ENCODE data around the gene LHX3. TPM values are rescaled to one million over a fixed set of nuclear protein-coding genes. Genes with fewer than 3 reads are reported as not detected.

Gene LHX3
- total and polyA plus RNA-seq, 2 of the 4 experiments (the other 2 are of a cell fraction): not detected

DNA sequence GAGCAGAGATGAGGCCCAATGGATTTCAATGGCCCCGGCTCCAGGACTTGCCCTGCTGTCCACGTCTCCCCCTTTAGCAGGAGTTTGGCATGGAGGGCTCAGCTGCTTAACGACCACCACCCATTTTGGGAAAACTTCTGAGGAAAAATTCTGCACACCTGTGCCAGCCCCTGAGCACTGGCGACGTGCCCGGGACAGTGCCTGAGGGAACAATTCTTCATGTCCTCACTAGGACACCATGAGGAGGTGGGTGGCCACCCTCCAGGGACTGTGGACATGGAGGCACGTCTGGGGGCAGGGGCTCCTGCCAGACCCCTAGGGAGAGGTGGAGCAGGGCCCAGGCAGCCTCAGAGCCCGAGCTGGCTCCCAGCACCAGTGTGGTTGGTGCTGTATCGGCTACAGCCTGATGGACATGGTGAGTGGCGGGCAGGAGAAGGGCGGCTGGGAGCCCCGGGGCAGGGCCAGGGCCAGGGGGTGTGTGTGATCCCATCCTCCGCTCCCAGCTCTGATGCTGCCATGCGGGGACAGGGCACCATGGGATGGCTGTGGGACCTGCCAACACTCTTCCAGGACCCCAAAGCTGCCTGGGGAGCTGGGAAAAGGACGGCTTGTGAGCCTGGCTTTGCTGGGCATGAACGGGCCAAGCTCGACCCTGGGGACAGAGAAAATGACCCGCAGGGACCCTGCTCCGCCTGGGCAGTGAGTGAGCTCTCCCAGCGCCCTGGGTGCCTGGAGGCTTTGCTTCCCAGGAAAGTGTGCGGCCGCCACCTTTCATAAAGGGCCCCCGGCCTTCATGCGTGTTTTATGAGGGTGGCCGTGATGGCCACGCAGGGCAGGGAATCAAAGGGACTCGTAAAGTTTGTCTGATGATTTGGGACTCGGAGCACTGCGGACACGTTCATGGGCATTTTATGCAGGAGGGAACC is 44.3 kb upstream of the LHX3 start:
- Histone ChIP-seq H2AFZ (replicated peaks; ENCODE audit: low read length, poor library complexity) (no peak overlapping the region), H3K4me3 (ENCODE audit: insufficient read depth, low read depth, low read length) (no peak overlapping the region), H3K9ac (ENCODE audit: low read depth, low read length) (no peak overlapping the region), H3K9me1 (ENCODE audit: insufficient read depth, low read length) (no peaks in the 10 kb centered on the region; the same call in 1 of the 2 replicates), H3K4me1 (ENCODE audit: control insufficient read depth, insufficient read depth, low read length) (peaks cover 3% of the 10 kb centered on the region; the same call in 1 of the 2 replicates), H3K4ac (ENCODE audit: low read depth, low read length) (no peak overlapping the region), H2BK5ac (ENCODE audit: low read depth, low read length, poor library complexity, severe bottlenecking) (no peak overlapping the region), H2BK120ac (ENCODE audit: low read depth, low read length) (no peak overlapping the region), H2BK20ac (ENCODE audit: low read depth, low read length) (no peak overlapping the region), H2BK15ac (ENCODE audit: low read depth, low read length) (no peak overlapping the region), H4K8ac (ENCODE audit: low read depth in 2 of 2, low read length in 2 of 2) (no peak overlapping the region), H3K36me3 (ENCODE audit: control insufficient read depth, insufficient read depth, low read length) (no peaks in the 10 kb centered on the region), H3K9me3 (ENCODE audit: control insufficient read depth, insufficient read depth, low read length) (no peaks in the 10 kb centered on the region), H3K56ac (ENCODE audit: extremely low read depth, insufficient read depth, low read length) (no peak overlapping the region), H3K27me3 (ENCODE audit: control insufficient read depth, insufficient read depth, low read length) (peaks cover 45% of the 10 kb centered on the region), H3K23ac (ENCODE audit: low read depth, low read length) (no peak overlapping the region), H3K4me2 (ENCODE audit: low read depth, low read length) (no peak overlapping the region), H4K20me1 (ENCODE audit: insufficient read depth, low read length) (peaks cover 5% of the 10 kb centered on the region; the same call in 1 of the 2 replicates), H2AK5ac (ENCODE audit: low read depth, low read length) (no peak overlapping the region), H3K27ac (ENCODE audit: insufficient read depth, low read length) (no peak overlapping the region), H3K14ac (replicated peaks; ENCODE audit: low read depth, low read length) (no peak overlapping the region), H3K18ac (ENCODE audit: low read depth, low read length) (no peak overlapping the region), H2AK9ac (replicated peaks; ENCODE audit: low read depth, low read length, poor library complexity) (no peak overlapping the region), H4K91ac (ENCODE audit: insufficient read depth, low read depth, low read length) (no peak overlapping the region), H3K79me1 (ENCODE audit: low read depth in 1 of 2, low read length in 2 of 2) (peaks cover 7 to 8% of the 10 kb centered on the region in 2 experiments; a peak in 3 of 4 replicates), H4K5ac (ENCODE audit: low read depth, low read length) (no peak overlapping the region)
- dilution Hi-C loops (cut with HindIII; ENCODE audit: low sequenced_read_pairs, unreplicated experiment): no loop called here
- ATAC-seq (ENCODE audit: low read depth): no peak
- intact Hi-C loops (cut with micrococcal nuclease): no loop called here
- CTCF ChIA-PET: no interaction called here
- in situ Hi-C loops (cut with MboI; ENCODE audit: low sequenced_read_pairs): no loop called here
- no TSS peak for BruUV-seq (replicated peaks)
- POLR2A ChIA-PET (ENCODE audit: unreplicated experiment): interaction anchor here (0.7 kb wide), 1 partner anchor 18 kb away, joined by 3 read pairs; no protein-coding TSS in a partner anchor
- WGBS, 2 experiments (ENCODE audit: extremely low coverage in 2 of 2, insufficient read length in 1 of 2): 72% methylated on average over 18 of the region's 30 CpGs; no CpG with 5 or more reads in 1 of the 2 experiments
- TF ChIP-seq MAZ (IDR thresholded peaks at IDR 0.05; ENCODE audit: borderline replicate concordance, low read depth, low read length) (no peak), FOS (IDR thresholded peaks at IDR 0.05; ENCODE audit: low read depth, low read length) (no peak), SMC3 (IDR thresholded peaks at IDR 0.05; ENCODE audit: low read depth, low read length) (no peak), RFX5 (IDR thresholded peaks at IDR 0.05; ENCODE audit: low read depth, low read length) (no peak), RAD21 (IDR thresholded peaks at IDR 0.05; ENCODE audit: low read length) (no peak), BHLHE40 (IDR thresholded peaks at IDR 0.05; ENCODE audit: low read depth, low read length) (no peak), POLR2A (IDR thresholded peaks at IDR 0.05; ENCODE audit: low read depth, low read length) (no peak), RCOR1 (IDR thresholded peaks at IDR 0.05; ENCODE audit: insufficient replicate concordance, low read length) (no peak), MXI1 (IDR thresholded peaks at IDR 0.05; ENCODE audit: borderline replicate concordance, low read depth, low read length) (no peak), MAFK (IDR thresholded peaks at IDR 0.05; ENCODE audit: low read depth, low read length) (no peak), CEBPB (IDR thresholded peaks at IDR 0.05; ENCODE audit: low read depth, low read length) (no peak)
- TF ChIP-seq, protein P1, sequence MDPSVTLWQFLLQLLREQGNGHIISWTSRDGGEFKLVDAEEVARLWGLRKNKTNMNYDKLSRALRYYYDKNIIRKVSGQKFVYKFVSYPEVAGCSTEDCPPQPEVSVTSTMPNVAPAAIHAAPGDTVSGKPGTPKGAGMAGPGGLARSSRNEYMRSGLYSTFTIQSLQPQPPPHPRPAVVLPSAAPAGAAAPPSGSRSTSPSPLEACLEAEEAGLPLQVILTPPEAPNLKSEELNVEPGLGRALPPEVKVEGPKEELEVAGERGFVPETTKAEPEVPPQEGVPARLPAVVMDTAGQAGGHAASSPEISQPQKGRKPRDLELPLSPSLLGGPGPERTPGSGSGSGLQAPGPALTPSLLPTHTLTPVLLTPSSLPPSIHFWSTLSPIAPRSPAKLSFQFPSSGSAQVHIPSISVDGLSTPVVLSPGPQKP (IDR thresholded peaks at IDR 0.05; ENCODE audit: borderline replicate concordance, low read depth, low read length): no peak
- TF ChIP-seq, protein P2, sequence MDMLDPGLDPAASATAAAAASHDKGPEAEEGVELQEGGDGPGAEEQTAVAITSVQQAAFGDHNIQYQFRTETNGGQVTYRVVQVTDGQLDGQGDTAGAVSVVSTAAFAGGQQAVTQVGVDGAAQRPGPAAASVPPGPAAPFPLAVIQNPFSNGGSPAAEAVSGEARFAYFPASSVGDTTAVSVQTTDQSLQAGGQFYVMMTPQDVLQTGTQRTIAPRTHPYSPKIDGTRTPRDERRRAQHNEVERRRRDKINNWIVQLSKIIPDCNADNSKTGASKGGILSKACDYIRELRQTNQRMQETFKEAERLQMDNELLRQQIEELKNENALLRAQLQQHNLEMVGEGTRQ (IDR thresholded peaks at IDR 0.05; ENCODE audit: low read depth, low read length): no peak
- DNase-seq: no peak

All from IMR-90 (cell line).